CD4-positive, alpha-beta T cell treated with Interleukin-4 for 4 hours (primary cell): ENCODE results near the gene ALKBH7.
"Not testable (repeated sequence)": the region's sequence is repeated elsewhere in the genome, so short reads cannot be mapped to it uniquely, and the experiment has no call there.

Experiments
- DNase-seq: peaks from one replicate; pipeline ENCODE4 v3.0.0-alpha.2; 2020

Gene ALKBH7

DNA sequence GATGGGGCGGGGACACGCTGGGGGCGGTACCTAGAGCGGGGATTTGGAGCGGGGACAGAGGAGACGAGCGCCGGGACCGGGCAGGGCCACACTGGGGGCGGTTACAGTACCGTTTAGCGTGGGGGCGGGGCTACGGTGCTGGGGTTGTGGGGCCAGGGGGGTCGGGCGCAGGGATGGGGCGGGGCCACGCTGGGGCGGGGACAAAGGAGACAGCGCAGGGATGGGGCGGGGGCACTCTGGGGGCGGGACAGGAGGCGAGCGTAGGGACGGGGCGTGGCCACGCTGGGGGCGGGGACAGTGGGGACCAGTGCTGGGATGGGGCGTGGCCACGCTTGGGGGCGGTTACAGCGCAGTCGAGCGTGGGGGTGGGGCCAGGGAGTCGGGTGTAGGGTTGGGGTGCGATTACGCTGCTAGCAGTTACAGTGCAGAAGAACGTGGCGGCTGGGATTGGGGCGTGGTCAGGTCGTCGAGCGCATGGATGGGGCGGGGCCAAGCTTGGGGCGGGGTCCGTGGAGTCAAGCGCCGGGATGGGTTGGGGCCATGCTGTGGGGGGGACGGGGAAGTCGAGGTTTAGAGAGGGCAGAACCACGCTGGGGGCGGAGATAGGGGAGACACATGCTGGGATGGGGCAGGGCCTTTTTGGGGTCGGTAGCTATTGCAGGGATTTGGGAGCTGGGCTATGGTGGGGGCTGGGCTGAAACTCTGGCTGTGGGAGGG is 660 bp downstream of the ALKBH7 start:
- DNase-seq: peak; percentile 96

DNA sequence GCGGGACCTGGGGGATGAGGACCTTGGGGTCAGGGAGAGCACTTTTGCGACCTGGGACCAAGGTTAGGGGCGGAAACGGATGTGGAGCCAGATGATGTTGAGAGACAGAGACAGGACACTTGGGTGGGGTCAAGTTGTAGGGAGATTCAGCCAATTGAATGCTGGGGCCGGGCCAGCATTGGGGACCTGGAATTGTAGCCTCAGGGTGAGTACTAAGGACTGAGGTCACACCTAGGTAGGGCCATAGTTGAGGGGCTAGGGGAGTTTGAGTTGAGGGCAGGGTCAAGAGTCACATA is 1.2 kb downstream of the ALKBH7 start:
- DNase-seq: no peak

DNA sequence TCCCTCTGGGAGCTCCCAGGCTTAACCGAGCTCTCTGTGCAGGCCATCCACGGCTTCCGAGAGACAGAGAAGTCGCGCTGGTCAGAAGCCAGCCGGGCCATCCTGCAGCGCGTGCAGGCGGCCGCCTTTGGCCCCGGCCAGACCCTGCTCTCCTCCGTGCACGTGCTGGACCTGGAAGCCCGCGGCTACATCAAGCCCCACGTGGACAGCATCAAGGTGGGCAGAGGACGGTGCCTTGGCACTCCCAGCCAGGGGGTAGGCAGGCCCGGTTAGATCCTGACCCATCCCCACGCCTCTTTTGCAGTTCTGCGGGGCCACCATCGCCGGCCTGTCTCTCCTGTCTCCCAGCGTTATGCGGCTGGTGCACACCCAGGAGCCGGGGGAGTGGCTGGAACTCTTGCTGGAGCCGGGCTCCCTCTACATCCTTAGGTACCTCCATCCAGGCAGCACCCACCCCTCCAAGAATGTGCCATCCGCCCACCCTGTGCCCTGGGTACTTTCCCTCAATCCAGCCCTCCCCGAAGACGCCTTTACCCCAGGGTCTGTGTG is 1.6 kb downstream of the ALKBH7 start:
- no peak for DNase-seq

DNA sequence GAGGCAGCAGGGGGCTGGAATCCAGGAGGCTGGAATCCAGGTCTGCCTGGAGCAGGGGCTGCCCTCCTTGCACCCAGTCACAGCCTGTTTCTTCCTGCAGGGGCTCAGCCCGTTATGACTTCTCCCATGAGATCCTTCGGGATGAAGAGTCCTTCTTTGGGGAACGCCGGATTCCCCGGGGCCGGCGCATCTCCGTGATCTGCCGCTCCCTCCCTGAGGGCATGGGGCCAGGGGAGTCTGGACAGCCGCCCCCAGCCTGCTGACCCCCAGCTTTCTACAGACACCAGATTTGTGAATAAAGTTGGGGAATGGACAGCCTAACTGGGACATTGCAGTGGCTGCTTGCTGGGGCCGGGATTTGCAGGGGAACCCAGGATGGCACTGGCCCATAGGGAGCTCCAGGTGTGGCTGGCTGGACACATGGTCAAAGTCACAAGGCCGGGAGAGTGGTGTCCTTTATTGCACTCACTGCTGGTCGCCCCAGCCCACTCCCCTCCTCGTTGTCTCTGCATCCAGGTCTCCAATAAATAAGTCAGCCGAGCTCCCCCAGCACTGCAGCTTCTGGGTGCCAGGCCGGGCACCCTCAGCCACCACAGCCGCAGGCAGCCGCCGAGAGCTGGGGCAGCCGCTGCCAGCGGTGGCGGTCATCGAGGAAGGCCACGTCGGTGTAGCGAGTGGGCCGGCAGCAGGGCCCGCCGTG is 2.3 kb downstream of the ALKBH7 start:
- no peak for DNase-seq

DNA sequence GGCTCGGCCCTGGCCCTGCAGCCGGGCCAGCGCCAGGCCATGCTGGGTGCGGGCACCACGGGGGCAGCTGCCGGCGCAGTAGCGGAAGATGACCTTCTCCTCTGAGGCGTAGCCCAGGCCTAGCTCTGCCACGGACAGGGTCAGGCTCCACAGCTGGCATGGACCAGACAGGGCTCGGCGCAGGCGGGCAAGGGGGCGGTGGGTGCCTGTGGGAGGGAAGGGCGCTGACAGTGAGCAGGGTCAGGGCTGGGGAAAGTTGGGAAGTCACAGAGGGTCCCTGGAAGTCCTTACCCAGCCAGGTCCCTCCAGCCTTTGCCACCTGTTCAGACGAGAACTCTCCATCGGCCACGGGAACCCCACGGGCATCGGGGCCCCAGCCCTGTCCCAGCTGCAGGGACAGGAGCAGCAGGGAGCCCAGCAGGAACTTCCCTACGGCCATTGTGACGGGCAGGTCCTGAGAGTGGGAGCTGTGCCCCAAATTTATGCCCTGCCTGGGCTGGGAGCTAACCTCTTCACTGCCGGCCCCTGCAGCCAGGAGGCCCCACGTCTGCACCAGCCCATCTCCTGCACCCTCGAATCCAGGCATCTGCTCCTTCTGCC is 2.9 kb downstream of the ALKBH7 start, which contains the start of gene PSPN:
Gene PSPN (minus strand): TSS at position 523 of the 600 bp plus-strand sequence. CDS start 84 bp downstream, at position 439.
- no peak for DNase-seq

DNA sequence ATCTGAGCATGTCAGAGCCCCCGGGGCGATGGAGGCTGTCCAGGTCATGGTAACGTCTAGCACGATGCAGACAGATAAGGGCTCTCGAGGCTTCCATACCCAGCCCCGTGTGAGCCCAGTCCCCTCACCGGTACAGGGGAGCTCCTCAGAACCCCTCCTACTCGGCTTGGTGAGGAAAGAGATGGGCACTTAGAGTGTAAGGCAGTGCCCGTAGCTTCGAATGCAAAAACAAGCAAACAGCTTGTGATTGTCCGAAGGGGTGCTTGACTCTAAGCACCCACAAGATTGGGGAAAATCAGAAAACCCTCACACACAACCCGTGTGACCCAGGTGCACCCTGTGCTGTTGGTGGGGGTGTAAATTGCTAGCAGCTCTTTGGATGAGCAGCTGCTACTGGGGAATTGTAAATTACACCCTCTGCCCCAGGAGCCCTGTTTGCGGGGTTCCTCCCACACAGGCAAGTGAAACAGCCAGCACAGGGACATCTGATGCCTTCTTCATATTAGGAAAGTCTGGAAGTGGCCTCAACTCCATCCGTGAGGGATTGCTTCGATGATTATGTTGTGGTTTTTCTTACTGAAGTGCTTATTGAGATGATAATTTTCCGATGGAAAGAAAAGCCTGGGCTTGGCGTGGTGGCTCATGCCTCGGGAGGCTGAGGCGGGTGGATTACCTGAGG is 4.1 kb downstream of the ALKBH7 start:
- no peak for DNase-seq

DNA sequence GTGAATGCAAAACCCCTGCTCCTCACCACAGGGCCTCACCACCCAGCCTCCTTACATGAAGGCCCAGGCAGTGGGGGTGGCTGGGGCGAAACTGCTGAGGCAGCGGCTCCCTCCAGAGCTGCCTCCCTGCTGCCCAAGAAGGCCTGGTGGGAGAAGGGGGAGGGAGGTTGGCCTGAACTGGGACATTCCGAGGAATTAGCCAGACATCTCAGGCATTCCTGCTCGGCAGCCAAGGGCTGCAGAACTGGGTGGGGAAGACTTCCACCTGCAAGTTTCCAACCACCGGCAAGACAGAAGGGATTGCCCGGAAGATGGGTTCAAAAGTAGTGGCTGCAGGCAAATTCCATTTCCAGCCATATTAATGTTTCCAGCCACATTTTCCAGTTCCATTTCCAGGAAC is 5.4 kb downstream of the ALKBH7 start:
- no peak for DNase-seq

DNA sequence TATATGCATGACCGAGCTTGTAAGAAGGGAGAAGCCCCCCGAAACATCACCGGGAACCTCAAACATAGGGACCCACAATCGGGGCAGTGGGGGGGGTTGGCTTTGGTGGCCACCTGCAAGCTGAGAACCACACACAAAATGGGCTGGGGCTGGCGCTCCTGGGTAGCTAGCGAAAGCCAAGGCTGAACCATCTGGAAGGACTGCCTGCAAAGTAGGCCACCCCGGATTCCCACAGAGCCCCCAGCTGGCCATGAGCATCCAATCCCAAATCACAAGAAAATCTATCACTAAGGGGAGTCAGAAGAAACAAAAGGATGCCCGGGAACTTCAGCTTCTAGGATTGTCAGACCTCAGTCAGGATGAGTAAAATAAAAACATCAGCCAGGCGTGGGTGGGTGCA is 5.9 kb downstream of the ALKBH7 start:
- no peak for DNase-seq

DNA sequence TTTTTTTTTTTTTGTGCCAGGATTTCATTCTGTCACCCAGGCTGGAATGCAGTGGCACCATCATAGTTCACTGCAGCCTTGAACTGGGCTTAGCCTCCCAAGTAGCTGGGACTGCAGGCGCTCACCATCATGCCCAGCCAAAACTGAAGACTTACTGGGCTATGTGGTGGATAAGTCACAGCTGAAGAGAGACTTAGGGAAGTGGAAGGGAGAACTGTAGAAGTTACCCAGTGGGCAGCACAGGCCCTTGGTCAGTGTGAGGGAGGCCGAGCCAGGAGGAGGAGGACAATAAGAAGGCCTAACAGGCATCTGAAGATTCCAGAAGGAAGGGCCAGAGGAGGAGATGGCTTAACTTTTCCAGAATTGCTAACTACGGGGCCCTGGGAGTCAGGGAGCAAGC is 7.2 kb downstream of the ALKBH7 start:
- DNase-seq: no peak

DNA sequence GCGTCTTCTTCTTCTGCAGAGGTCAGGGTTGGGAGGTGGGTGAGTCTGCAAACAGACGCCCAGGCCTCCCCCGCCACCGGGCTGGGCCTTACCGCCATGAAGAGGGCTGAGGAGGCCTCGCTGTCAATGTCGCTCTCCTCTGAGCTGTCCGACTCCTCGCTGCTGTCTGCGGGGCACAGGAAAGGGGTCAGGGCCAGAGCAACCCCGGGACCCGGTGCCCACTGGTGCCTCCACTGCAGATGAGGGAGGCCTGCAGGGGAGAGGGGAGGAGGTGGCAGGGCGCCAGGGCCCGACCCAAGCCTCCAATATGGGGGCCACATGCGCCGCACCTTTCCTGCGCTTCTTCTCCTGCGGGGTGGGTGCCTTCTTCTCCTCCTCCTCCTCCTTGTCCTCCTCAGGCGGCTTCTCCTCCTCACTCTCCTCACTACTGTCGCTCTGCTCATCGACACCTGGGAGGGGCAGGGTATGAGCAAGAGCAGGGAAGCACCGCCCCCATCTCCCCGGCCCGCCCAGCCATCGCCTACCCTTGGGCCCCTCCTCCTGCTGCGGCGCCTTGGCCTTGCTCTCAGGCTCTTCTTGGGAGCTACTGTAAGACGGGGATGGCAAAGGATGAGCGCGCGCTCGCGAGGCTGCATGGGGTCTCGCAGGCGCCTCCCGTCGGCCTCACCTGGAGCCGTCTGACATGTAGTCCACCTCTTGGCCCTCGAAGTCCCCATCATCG is 8.6 kb downstream of the ALKBH7 start:
- no peak for DNase-seq

DNA sequence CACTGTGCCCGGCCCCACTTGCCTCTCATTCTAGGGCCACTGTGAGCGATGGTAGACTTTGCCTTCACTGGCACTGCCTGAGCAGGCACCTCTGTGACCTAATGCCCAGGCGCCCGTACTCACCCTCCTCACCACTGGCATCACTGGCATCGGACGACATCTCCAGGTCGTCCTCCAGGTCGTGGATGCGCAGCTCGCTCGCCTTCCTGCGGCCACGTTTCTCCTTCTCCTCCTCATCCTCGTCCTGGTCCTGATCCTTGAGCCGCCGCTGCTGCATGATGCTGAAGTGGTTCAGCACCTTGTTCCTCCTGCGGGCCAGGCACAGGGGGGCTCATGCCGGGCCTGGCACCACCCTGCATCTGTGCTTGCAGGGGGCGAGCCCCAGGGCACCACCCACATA is 10.6 kb downstream of the ALKBH7 start:
- DNase-seq: no peak

DNA sequence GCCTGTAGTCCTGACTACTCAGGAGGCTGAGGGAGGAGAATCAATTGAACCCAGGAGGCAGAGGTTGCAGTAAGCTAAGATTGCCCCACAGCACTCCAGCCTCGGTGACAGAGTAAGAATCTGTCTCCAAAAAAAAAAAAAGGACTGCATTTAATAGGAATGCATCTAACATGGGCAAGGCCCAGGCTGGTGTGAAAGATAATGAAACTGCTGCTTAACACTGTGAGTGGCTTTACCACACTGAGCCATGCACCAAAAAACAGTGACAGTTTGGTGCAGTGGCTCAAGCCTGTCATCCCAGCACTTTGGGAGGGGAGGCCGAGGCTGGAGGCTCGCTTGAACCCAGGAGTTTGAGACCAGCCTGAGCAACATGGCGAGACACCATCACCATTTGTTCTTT is 11.8 kb downstream of the ALKBH7 start:
- DNase-seq: no peak

DNA sequence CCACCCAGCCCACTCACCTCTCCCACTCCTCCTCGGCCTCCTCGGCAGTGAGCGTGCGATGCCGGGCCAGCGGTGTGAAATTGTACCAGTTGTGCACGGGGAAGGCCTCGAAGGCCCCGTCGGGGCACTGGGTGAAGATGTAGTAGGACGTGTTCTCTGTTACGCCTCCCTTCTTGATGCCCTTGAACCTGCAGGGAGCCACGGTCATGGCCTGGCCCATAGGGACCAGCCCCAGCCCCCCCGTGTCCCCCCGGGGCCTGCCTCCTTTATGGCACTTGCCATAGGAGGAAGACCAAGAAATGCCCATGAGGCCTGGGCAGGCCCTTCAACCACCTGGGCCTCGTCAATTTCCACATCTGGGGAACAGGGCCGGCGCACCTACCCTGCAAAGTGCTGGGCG is 14.8 kb downstream of the ALKBH7 start:
- DNase-seq: no peak

DNA sequence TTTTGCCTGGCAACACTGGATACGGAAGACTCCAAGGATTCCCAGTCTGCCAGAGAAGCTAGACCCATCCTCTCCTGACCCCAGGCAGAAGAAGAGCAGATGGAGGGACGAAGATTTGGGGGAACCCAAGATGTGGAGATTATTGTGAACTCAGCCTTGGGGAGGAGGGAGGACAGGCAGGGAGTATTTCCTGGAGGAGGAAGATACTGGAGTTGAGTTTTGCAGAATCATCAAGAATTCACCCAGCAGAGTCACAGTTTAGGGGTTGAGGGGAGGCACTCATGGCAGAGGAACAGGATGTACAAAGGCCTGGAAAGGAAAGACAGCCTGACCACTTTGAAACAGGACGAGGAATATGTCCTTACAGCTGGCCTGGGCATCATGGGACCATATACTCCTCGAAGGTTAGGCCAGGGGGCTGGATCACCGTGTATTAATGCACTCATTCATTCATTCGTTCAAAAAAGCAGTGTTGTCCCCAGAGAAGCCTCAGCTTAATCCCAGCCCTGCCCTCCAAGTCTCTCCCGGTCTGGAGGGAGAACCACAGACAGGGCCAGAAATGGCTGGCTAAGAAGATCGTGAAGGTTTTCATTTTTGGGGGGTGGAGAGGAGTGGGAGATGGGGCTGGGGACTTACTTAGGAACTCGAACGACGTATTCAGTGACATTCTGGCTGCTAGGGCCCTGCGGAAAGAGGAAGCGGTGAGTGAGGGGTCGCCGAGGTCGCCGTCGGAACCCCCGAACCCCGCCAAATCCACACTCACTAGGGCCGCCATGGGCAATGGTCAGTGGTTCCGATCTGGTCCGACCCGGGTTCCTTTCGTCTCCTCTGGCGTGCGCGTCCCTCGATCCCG is 19.9 kb downstream of the ALKBH7 start:
- DNase-seq: no peak

DNA sequence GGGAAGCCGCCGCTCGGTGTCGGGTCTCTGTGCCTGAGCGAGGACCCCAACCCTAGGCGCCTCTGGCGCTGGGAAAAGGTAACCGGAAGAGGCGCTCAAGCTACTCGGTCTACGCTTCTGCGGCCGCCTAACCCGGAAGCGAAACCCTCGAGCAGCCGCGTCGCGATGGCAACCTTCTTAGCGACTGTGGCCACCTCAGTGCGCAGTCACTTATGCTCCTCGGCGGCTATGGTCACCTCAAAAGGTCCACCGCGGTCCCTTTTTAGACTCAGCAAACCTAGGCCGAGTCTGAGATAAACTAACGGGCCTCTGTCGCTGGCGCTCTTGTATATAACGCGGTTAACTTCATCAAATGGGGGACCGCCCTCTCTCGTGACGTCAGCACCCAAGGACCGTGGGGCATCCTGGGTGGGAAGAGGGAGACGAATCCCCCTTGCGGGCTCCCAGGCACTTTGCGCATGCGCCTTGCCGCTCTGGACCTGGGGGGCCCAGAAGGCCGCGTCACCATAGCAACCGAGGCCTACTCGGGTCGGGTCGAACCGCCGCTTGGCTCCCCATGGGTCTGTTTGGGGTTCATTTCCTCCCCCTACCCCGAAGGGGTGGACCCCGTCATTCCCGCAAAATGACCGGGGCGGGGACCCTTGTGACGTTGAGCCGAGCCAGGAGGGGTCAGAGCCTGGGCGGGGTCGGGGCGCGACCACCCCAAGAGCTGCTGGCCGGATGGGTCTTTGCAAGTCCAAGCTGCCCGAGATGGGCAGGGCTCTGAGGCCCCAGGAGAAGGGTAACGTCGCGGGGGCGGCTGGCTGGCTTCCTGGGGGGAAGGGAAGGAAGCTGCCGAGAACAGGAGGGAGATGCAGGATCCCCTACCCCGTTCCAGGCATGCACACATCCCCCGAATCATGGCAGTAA is 20.7 kb downstream of the ALKBH7 start, which contains the start of gene GTF2F1:
Gene GTF2F1 (minus strand): TSS at position 91 of the 909 bp plus-strand sequence. CDS start 169 bp downstream, outside the sequence.
- DNase-seq: peak; percentile 94

DNA sequence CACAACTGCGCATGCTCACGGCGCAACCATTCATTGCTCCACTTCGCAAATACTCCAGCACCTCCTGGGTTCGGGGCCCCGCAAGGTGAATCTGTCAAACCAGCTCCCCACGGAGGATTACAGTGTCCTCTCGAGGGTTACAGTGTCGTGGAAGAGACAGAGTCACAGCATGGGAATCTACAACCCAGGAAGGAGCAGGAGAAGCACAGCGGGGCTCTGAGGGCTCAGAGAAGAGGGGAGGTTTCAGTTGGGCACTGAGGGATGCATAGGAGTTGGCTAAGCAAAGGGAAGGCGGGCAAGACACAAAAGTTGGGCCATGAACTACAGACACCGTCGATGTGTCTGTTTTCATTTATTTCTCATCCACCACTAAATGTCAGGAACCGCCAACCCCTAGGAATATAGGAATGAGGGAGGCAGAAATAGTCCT is 21.4 kb downstream of the ALKBH7 start:
- peak; percentile 73 for DNase-seq

DNA sequence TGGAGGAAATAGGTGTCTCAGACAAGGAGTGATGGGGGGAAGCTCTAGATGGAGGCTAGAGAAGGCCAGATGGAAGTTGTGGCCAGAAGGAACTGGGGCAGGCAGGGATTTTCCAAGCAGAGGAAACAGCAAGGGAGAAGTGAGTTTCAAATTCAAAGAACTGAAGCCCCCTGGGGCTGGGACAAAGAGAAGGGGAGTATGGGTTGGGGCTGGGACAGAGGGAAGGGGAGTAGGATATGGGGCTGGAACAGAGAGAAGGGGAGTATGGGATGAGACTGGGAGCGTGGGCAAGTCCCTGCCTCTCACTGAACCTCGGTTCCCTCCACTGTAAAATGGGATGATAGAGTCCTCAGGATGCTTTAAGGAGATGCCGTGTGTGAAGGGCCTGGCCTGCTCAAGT is 22.2 kb downstream of the ALKBH7 start:
- DNase-seq: no peak

DNA sequence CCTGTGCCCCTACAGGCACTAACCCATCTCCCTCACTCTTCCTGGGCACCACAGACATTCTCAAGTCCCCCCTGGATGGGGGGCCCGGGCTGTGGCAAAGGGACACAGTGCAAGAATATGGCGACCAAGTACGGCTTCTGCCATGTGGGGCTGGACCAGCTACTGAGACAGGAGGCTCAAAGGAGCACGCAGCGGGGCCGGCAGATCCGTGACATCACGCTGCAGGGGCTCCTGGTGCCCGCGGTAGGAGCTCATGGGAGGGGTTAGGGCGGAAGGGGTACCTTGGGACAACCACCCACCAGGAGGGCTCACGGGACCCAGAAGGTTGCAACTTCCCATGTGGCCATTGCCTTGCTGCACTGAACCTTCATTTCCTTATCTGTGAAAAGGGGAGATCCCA is 23.7 kb downstream of the ALKBH7 start:
- DNase-seq: no peak

DNA sequence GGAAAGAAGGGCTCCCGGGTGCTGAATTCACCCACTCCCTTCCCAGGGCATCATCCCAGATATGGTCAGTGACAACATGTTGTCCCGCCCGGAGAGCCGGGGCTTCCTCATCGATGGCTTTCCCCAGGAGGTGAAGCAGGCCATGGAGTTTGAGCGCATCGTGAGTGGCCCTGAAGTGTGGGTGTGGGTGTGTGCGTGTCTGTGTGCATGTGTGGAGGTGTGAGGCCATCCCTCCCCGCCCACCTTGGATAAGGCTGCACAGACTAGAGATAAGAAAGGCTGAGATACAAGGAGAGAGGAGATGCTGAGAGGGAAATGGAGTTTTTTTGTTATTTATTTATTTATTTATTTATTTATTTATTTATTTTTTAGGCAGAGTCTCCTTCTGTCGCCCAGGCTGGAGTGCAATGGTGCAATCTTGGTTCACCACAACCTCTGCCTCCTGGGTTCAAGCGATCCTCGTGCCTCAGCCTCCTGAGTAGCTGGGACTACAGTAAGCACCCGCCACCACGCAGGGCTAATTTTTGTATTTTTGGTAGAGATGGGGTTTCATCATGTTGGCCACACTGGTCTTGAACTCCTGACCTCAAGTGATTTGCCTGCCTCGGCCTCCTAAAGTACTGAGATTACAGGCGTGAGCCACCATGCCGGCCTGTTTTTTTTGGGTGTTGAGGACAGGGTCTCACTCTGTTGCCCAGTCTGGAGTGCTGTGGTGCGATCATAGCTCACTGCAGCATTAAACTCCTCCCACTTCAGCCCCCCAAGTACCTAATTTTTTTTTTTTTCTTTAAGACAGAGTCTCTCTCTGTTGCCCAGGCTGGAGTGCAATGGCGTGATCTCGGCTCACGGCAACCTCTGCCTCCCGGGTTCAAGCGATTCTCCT is 27.7 kb downstream of the ALKBH7 start:
- not testable (repeated sequence) for DNase-seq
